ENCODE measurements around the gene CBL.

DNA sequence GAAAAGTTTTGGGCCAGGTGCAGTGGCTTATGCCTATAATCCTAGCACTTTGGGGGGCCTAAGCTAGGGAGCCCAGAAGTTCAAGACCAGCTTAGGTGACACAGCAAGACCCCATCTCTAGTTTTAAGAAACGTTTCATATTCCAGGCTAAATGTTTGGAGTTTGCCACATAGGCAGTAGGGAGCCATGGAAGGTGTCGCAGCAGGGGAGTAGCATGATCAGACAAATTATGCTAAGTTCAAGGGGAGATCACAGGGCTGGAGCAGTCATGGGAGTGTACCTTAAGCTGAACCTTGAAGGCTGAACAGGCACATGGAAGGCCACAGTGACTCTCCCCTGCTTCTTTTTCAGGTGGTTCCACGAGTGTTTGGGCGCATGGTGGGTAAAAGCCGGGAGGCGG is 26.8 kb upstream of the CBL start:
- TF ChIP-seq, protein P1, sequence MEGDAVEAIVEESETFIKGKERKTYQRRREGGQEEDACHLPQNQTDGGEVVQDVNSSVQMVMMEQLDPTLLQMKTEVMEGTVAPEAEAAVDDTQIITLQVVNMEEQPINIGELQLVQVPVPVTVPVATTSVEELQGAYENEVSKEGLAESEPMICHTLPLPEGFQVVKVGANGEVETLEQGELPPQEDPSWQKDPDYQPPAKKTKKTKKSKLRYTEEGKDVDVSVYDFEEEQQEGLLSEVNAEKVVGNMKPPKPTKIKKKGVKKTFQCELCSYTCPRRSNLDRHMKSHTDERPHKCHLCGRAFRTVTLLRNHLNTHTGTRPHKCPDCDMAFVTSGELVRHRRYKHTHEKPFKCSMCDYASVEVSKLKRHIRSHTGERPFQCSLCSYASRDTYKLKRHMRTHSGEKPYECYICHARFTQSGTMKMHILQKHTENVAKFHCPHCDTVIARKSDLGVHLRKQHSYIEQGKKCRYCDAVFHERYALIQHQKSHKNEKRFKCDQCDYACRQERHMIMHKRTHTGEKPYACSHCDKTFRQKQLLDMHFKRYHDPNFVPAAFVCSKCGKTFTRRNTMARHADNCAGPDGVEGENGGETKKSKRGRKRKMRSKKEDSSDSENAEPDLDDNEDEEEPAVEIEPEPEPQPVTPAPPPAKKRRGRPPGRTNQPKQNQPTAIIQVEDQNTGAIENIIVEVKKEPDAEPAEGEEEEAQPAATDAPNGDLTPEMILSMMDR (IDR thresholded peaks at IDR 0.05), result no peak
- TF ChIP-seq POLR2A (IDR thresholded peaks at IDR 0.05), result no peak
